Ishikawa (cell line): Measurements from ENCODE around the gene ABCG2.

ENCODE experiments used
- CEBPB ChIP-seq: IDR thresholded peaks from 2 replicates; pipeline ENCODE4 v1.6.1; 2012
- CREB1 ChIP-seq: IDR thresholded peaks from 2 replicates; pipeline ENCODE4 v1.6.1; 2012; ENCODE audit warnings: low read depth
- EGR1 ChIP-seq: IDR thresholded peaks from 2 replicates; pipeline ENCODE4 v1.6.1; 2012
- EP300 ChIP-seq: IDR thresholded peaks from 2 replicates; pipeline ENCODE4 v1.6.1; 2012; ENCODE audit warnings: borderline replicate concordance
- FOXM1 ChIP-seq: IDR thresholded peaks from 2 replicates; pipeline ENCODE4 v1.6.1; 2012; ENCODE audit warnings: low read depth, borderline replicate concordance
- NFIC ChIP-seq: IDR thresholded peaks from 2 replicates; pipeline ENCODE4 v1.6.1; 2012
- RAD21 ChIP-seq: IDR thresholded peaks from 2 replicates; pipeline ENCODE4 v1.6.1; 2012; ENCODE audit warnings: low read depth
- TAF1 ChIP-seq: IDR thresholded peaks from 2 replicates; pipeline ENCODE4 v1.6.1; 2012; ENCODE audit warnings: low read depth, mild to moderate bottlenecking
- TEAD4 ChIP-seq: IDR thresholded peaks from 2 replicates; pipeline ENCODE4 v1.6.1; 2012
- USF1 ChIP-seq: IDR thresholded peaks from 2 replicates; pipeline ENCODE4 v1.6.1; 2012
- YY1 ChIP-seq: IDR thresholded peaks from 2 replicates; pipeline ENCODE4 v1.6.1; 2012; ENCODE audit warnings: low read depth
- TF ChIP-seq, protein P1 (sequence below): IDR thresholded peaks from 2 replicates; pipeline ENCODE4 v1.6.1; 2012
- TF ChIP-seq, protein P2 (sequence below): IDR thresholded peaks from 2 replicates; pipeline ENCODE4 v1.6.1; 2012; ENCODE audit warnings: low read depth, mild to moderate bottlenecking

GRCh38 chr4:88062843-88063242 lies 95.6 kb downstream of the ABCG2 start:
- TF ChIP-seq YY1 (no peak), CREB1 (no peak), USF1 (no peak), TAF1 (no peak), CEBPB (no peak), NFIC (no peak), EP300 (no peak), RAD21 (no peak), FOXM1 (no peak), EGR1 (no peak), TEAD4 (no peak)
- TF ChIP-seq, protein P1, sequence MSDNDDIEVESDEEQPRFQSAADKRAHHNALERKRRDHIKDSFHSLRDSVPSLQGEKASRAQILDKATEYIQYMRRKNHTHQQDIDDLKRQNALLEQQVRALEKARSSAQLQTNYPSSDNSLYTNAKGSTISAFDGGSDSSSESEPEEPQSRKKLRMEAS = no peak
- TF ChIP-seq, protein P2, sequence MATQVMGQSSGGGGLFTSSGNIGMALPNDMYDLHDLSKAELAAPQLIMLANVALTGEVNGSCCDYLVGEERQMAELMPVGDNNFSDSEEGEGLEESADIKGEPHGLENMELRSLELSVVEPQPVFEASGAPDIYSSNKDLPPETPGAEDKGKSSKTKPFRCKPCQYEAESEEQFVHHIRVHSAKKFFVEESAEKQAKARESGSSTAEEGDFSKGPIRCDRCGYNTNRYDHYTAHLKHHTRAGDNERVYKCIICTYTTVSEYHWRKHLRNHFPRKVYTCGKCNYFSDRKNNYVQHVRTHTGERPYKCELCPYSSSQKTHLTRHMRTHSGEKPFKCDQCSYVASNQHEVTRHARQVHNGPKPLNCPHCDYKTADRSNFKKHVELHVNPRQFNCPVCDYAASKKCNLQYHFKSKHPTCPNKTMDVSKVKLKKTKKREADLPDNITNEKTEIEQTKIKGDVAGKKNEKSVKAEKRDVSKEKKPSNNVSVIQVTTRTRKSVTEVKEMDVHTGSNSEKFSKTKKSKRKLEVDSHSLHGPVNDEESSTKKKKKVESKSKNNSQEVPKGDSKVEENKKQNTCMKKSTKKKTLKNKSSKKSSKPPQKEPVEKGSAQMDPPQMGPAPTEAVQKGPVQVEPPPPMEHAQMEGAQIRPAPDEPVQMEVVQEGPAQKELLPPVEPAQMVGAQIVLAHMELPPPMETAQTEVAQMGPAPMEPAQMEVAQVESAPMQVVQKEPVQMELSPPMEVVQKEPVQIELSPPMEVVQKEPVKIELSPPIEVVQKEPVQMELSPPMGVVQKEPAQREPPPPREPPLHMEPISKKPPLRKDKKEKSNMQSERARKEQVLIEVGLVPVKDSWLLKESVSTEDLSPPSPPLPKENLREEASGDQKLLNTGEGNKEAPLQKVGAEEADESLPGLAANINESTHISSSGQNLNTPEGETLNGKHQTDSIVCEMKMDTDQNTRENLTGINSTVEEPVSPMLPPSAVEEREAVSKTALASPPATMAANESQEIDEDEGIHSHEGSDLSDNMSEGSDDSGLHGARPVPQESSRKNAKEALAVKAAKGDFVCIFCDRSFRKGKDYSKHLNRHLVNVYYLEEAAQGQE = no peak
